22Rv1 (cell line): ENCODE results near the gene ANKS1A.
A peak's percentile ranks its signal among the peaks of the same experiment; 100 is the strongest.

Experiments used
- H3K27ac ChIP-seq: fragments of 450-650 bp; 2 replicates; pipeline ENCODE4 v1.5.1; 2017
- CTCF ChIP-seq: fragments of 450-650 bp; IDR thresholded peaks from 2 replicates; pipeline ENCODE4 v1.5.1; 2017; ENCODE audit warnings: mild to moderate bottlenecking
- ZFX ChIP-seq: fragments of 450-650 bp; IDR thresholded peaks from 2 replicates; pipeline ENCODE4 v1.6.1; 2017; ENCODE audit warnings: antibody characterized with exemption, borderline replicate concordance

The ANKS1A gene

GRCh38 chr6:35091346-35092083 lies 202.5 kb downstream of the ANKS1A start:
- no peak overlapping the region for H3K27ac ChIP-seq
- no peak for TF ChIP-seq ZFX
- TF ChIP-seq CTCF = no peak

- TF ChIP-seq CTCF (no peak), ZFX (no peak)
- H3K27ac ChIP-seq = no peak overlapping the region
Observed at GRCh38 chr6:35092362-35093117, 203.5 kb downstream of the ANKS1A start.

GRCh38 chr6:35093118-35093445 lies 204.0 kb downstream of the ANKS1A start:
- TF ChIP-seq ZFX = no peak
- TF ChIP-seq CTCF = no peak
- H3K27ac ChIP-seq = no peak overlapping the region

GRCh38 chr6:35093783-35094182 lies 204.7 kb downstream of the ANKS1A start:
- no peak for TF ChIP-seq ZFX
- no peak for TF ChIP-seq CTCF
- H3K27ac ChIP-seq = no peak overlapping the region

GRCh38 chr6:35094183-35094582 lies 205.1 kb downstream of the ANKS1A start:
- no peak for TF ChIP-seq CTCF
- TF ChIP-seq ZFX = no peak
- H3K27ac ChIP-seq = no peak overlapping the region

GRCh38 chr6:35096129-35096862 lies 207.2 kb downstream of the ANKS1A start:
- TF ChIP-seq CTCF (no peak), ZFX (no peak)
- H3K27ac ChIP-seq = peak overlapping the region; percentile 62

- no peak overlapping the region for H3K27ac ChIP-seq
- TF ChIP-seq ZFX = no peak
Observed at GRCh38 chr6:35099116-35099515, 210.1 kb downstream of the ANKS1A start.
